Mesenchymal stem cell (in vitro differentiated cells and primary cell): ENCODE measurements around the gene CDH12.

ENCODE experiments used
- DNase-seq: peaks from one replicate; pipeline ENCODE4 v3.0.0-alpha.2; 2013
- H2AFZ ChIP-seq: one replicate; pipeline ENCODE4 v1.6.1; 2013; ENCODE audit warnings: low read depth, mild to moderate bottlenecking, control low read depth, inconsistent platforms, low read length, moderate library complexity
- H2AK5ac ChIP-seq: 2 replicates; pipeline ENCODE4 v1.6.1; 2013; ENCODE audit warnings: low read length, moderate library complexity, mild to moderate bottlenecking, inconsistent platforms; ENCODE audit not compliant: severe bottlenecking
- H2BK120ac ChIP-seq: one replicate; pipeline ENCODE4 v1.6.1; 2013; ENCODE audit warnings: low read depth, mild to moderate bottlenecking, inconsistent platforms, low read length, moderate library complexity
- H2BK12ac ChIP-seq, 2 experiments: one replicate each; pipeline ENCODE4 v1.6.1; 2013; ENCODE audit warnings: inconsistent platforms in 2 of 2, low read length in 2 of 2, mild to moderate bottlenecking in 2 of 2, moderate library complexity in 2 of 2, control low read depth in 1 of 2
- H2BK15ac ChIP-seq: one replicate; pipeline ENCODE4 v1.6.1; 2013; ENCODE audit warnings: mild to moderate bottlenecking, low read depth, inconsistent platforms; ENCODE audit not compliant: poor library complexity, severe bottlenecking
- H2BK5ac ChIP-seq: 2 replicates; pipeline ENCODE4 v1.6.1; 2013; ENCODE audit warnings: low read depth, mild to moderate bottlenecking, low read length, control low read depth, inconsistent platforms; ENCODE audit not compliant: poor library complexity, severe bottlenecking
- H3K14ac ChIP-seq, 2 experiments: one replicate each; pipeline ENCODE4 v1.6.1; 2013; ENCODE audit warnings: inconsistent platforms in 2 of 2, low read length in 2 of 2, control low read depth in 1 of 2, mild to moderate bottlenecking in 1 of 2, moderate library complexity in 1 of 2
- H3K18ac ChIP-seq, 2 experiments: one replicate each; pipeline ENCODE4 v1.6.1; 2013; ENCODE audit warnings: inconsistent platforms in 2 of 2, low read length in 2 of 2, control low read depth in 1 of 2, low read depth in 1 of 2, mild to moderate bottlenecking in 1 of 2
- H3K23ac ChIP-seq, 2 experiments: one replicate each; pipeline ENCODE4 v1.6.1; 2013; ENCODE audit warnings: inconsistent platforms in 2 of 2, low read length in 2 of 2, mild to moderate bottlenecking in 2 of 2, moderate library complexity in 2 of 2, control low read depth in 1 of 2
- H3K27ac ChIP-seq: 2 replicates; pipeline ENCODE4 v1.5.1; 2013; ENCODE audit warnings: mild to moderate bottlenecking, moderate library complexity, low read length, control low read depth, inconsistent platforms; ENCODE audit not compliant: poor library complexity, severe bottlenecking
- H3K27me3 ChIP-seq, 2 experiments: 2 replicates each; pipeline versions ENCODE4 v1.6.1 to v1.7.0; 2013; ENCODE audit warnings: low read length in 2 of 2, mild to moderate bottlenecking in 2 of 2, moderate library complexity in 2 of 2, control low read depth in 1 of 2, inconsistent platforms in 1 of 2; ENCODE audit not compliant: control insufficient read depth in 1 of 2, insufficient read depth in 1 of 2
- H3K36me3 ChIP-seq, 2 experiments: 2 replicates each; pipeline versions ENCODE4 v1.6.1 to v1.7.0; 2013; ENCODE audit warnings: low read length in 2 of 2, control low read depth in 1 of 2, inconsistent platforms in 1 of 2, low read depth in 1 of 2, mild to moderate bottlenecking in 1 of 2; ENCODE audit not compliant: insufficient read depth in 2 of 2, control insufficient read depth in 1 of 2
- H3K4ac ChIP-seq, 2 experiments: one replicate each; pipeline ENCODE4 v1.6.1; 2013; ENCODE audit warnings: inconsistent platforms in 2 of 2, low read length in 2 of 2, mild to moderate bottlenecking in 2 of 2, moderate library complexity in 2 of 2, control low read depth in 1 of 2, low read depth in 1 of 2
- H3K4me1 ChIP-seq: 2 replicates; pipeline ENCODE4 v1.6.1; 2013; ENCODE audit warnings: low read depth, low read length, control low read depth; ENCODE audit not compliant: control insufficient read depth, insufficient read depth
- H3K4me2 ChIP-seq: 2 replicates; pipeline ENCODE4 v1.6.1; 2013; ENCODE audit warnings: low read length, mild to moderate bottlenecking, inconsistent platforms; ENCODE audit not compliant: poor library complexity, severe bottlenecking
- H3K4me3 ChIP-seq, 2 experiments: 2 replicates each; pipeline versions ENCODE4 v1.5.1 to v1.7.0; 2013; ENCODE audit warnings: low read length in 2 of 2, mild to moderate bottlenecking in 2 of 2, control low read depth in 1 of 2, low read depth in 1 of 2; ENCODE audit not compliant: insufficient read depth in 1 of 2
- H3K79me1 ChIP-seq: replicated peaks from 2 replicates; pipeline ENCODE4 v1.6.1; 2013; ENCODE audit warnings: mild to moderate bottlenecking, control low read depth, low read length, inconsistent platforms; ENCODE audit not compliant: poor library complexity, severe bottlenecking
- H3K9ac ChIP-seq: 2 replicates; pipeline ENCODE4 v1.7.0; 2013; ENCODE audit warnings: mild to moderate bottlenecking, low read length, moderate library complexity
- H3K9me3 ChIP-seq: 2 replicates; pipeline ENCODE4 v1.7.0; 2013; ENCODE audit warnings: mild to moderate bottlenecking, low read length; ENCODE audit not compliant: control insufficient read depth
- H4K8ac ChIP-seq: one replicate; pipeline ENCODE4 v1.6.1; 2013; ENCODE audit warnings: inconsistent platforms, mild to moderate bottlenecking, low read length, moderate library complexity
- H4K91ac ChIP-seq: one replicate; pipeline ENCODE4 v1.6.1; 2013; ENCODE audit warnings: mild to moderate bottlenecking, low read length, inconsistent platforms
- WGBS: methylation state at CpG from one replicate; pipeline ENCODE4 v1.1.7; 2013; ENCODE audit warnings: mixed read lengths; 5-methylcytosine and 5-hydroxymethylcytosine counted together

CDH12 gene

DNA sequence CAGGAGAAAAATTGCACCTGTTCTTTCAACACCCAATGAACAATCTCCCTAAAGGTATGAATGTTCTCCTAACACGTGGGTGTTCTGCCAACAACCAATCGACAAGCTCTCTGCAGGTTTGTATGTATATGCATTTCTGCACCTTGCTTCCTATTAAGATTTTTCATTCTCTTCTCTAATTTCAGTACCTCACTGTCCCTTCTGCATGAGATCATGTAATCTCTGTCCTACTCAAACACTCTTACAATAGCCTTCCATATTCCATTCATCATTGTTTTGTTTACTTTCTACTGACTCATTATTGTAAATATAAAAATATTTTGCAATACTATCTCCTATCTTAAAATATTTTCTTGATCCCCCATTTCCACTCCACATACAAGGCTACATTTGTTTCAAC lies 382.0 kb downstream of the CDH12 start:
- no peak overlapping the region for H2BK5ac ChIP-seq
- no peak overlapping the region for H2BK12ac ChIP-seq
- H3K4ac ChIP-seq: no peak overlapping the region
- H3K9me3 ChIP-seq: no peaks in the 10 kb centered on the region
- no peak overlapping the region for H2AK5ac ChIP-seq
- H3K4me3 ChIP-seq: no peak overlapping the region
- no peak overlapping the region for H3K9ac ChIP-seq
- WGBS: 68% methylated on average over 2 of the region's 2 CpGs
- no peak overlapping the region for H3K18ac ChIP-seq
- H4K91ac ChIP-seq: no peak overlapping the region
- no peaks in the 10 kb centered on the region for H3K27me3 ChIP-seq
- H3K4me1 ChIP-seq: no peaks in the 10 kb centered on the region
- H2AFZ ChIP-seq: no peak overlapping the region
- no peak overlapping the region for H3K14ac ChIP-seq
- no peak overlapping the region for H3K23ac ChIP-seq
- H3K4me2 ChIP-seq: no peak overlapping the region
- H2BK15ac ChIP-seq: no peak overlapping the region
- no peak overlapping the region for H4K8ac ChIP-seq
- no peak overlapping the region for H2BK120ac ChIP-seq
- H3K79me1 ChIP-seq: no peaks in the 10 kb centered on the region
- H3K27ac ChIP-seq: no peak overlapping the region
- DNase-seq: no peak
- no peaks in the 10 kb centered on the region for H3K36me3 ChIP-seq

DNA sequence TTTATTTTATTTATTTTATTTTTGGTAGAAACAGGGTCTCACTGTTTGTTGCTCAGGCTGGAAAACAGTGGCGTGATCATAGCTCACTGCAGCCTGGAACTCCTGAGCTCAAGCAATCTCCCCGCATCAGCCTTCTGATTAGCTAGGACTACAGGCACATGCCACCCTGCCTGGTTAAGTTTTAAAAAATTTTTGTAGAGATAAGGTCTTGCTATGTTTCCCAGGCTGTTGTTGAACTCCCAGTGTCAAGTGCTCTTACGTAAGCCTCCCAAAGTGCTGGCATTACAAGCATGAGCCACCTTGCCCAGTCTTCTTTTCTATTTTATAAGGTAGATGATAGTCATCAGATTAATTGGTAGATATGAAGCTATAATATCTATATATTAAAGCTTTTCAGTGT lies 382.7 kb downstream of the CDH12 start:
- Histone ChIP-seq H2AK5ac (no peak overlapping the region), H3K23ac (no peak overlapping the region), H3K9me3 (no peaks in the 10 kb centered on the region), H2AFZ (no peak overlapping the region), H2BK15ac (no peak overlapping the region), H2BK5ac (no peak overlapping the region), H4K91ac (no peak overlapping the region), H3K27me3 (no peaks in the 10 kb centered on the region), H3K4me2 (no peak overlapping the region), H2BK12ac (no peak overlapping the region), H3K14ac (no peak overlapping the region), H3K4me1 (no peaks in the 10 kb centered on the region), H3K9ac (no peak overlapping the region), H4K8ac (no peak overlapping the region), H3K4ac (no peak overlapping the region), H3K18ac (no peak overlapping the region), H3K36me3 (no peaks in the 10 kb centered on the region), H3K27ac (no peak overlapping the region), H2BK120ac (no peak overlapping the region), H3K79me1 (no peaks in the 10 kb centered on the region), H3K4me3 (no peak overlapping the region)
- 100% methylated on average over 2 of the region's 3 CpGs for WGBS
- DNase-seq: no peak

DNA sequence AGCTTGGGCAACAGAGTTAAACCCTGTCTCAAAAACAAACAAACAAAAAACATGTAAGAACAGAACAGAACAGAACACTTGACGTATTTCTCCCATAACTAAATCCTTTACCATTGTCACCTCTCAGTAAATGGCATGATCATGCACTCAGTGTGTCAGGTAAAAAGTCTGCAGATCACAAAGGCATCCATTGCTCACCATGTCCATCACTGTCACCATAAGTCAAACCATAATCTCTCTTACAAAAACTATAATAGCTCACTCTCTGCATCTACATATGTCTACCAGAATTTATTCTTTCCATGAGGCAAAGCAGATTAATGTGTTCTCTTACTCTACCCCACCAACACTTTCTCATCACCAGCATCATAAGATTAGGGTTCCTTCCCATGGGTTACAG lies 387.5 kb downstream of the CDH12 start:
- Histone ChIP-seq H3K27me3 (no peaks in the 10 kb centered on the region), H3K36me3 (no peaks in the 10 kb centered on the region), H2AFZ (no peak overlapping the region), H3K4me2 (no peak overlapping the region), H3K23ac (no peak overlapping the region), H2BK5ac (no peak overlapping the region), H2BK120ac (no peak overlapping the region), H3K27ac (no peak overlapping the region), H2AK5ac (no peak overlapping the region), H3K4me3 (no peak overlapping the region), H3K4me1 (no peaks in the 10 kb centered on the region), H3K79me1 (no peaks in the 10 kb centered on the region), H3K9ac (no peak overlapping the region), H2BK15ac (no peak overlapping the region), H4K91ac (no peak overlapping the region), H3K4ac (no peak overlapping the region), H2BK12ac (no peak overlapping the region), H4K8ac (no peak overlapping the region), H3K18ac (no peak overlapping the region), H3K14ac (no peak overlapping the region), H3K9me3 (no peaks in the 10 kb centered on the region)
- WGBS: 86% methylated on average over 1 of the region's 1 CpG
- DNase-seq: no peak

DNA sequence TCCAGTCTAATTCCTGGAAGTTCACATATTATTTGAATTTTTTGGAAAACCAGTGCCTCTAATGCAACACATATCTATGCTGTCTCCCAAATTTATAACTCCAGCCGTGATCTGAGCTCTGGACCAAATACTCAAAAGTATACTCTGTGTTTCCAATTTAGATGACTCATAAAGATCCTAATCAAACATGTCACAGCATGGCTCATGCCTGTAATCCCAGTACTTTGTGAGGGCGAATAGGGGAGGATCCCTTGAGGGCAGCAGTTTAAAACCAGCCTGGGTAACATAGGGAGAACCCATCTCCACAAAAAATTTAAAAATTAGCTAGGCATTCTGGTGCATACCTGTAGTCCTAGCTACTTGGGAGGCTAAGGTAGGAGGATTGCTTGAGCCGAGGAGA lies 388.0 kb downstream of the CDH12 start:
- Histone ChIP-seq H4K91ac (no peak overlapping the region), H3K27ac (no peak overlapping the region), H3K18ac (no peak overlapping the region), H3K9ac (no peak overlapping the region), H3K23ac (no peak overlapping the region), H4K8ac (no peak overlapping the region), H2BK15ac (no peak overlapping the region), H3K36me3 (no peaks in the 10 kb centered on the region), H2BK120ac (no peak overlapping the region), H3K79me1 (no peaks in the 10 kb centered on the region), H3K4ac (no peak overlapping the region), H2BK12ac (no peak overlapping the region), H3K4me1 (no peaks in the 10 kb centered on the region), H3K4me2 (no peak overlapping the region), H2AFZ (no peak overlapping the region), H3K14ac (no peak overlapping the region), H3K27me3 (no peaks in the 10 kb centered on the region), H3K9me3 (no peaks in the 10 kb centered on the region), H2BK5ac (no peak overlapping the region), H3K4me3 (no peak overlapping the region), H2AK5ac (no peak overlapping the region)
- WGBS: 70% methylated on average over 3 of the region's 3 CpGs
- no peak for DNase-seq
